Measurements from ENCODE around the gene CCDC69.

Gene CCDC69

GRCh38 chr5:151142933-151143332 is 81.0 kb downstream of the CCDC69 start:
- DNase-seq (ENCODE audit: low read depth), result no peak

GRCh38 chr5:151141535-151141934 is 82.4 kb downstream of the CCDC69 start:
- no peak for DNase-seq (ENCODE audit: low read depth)

DNA sequence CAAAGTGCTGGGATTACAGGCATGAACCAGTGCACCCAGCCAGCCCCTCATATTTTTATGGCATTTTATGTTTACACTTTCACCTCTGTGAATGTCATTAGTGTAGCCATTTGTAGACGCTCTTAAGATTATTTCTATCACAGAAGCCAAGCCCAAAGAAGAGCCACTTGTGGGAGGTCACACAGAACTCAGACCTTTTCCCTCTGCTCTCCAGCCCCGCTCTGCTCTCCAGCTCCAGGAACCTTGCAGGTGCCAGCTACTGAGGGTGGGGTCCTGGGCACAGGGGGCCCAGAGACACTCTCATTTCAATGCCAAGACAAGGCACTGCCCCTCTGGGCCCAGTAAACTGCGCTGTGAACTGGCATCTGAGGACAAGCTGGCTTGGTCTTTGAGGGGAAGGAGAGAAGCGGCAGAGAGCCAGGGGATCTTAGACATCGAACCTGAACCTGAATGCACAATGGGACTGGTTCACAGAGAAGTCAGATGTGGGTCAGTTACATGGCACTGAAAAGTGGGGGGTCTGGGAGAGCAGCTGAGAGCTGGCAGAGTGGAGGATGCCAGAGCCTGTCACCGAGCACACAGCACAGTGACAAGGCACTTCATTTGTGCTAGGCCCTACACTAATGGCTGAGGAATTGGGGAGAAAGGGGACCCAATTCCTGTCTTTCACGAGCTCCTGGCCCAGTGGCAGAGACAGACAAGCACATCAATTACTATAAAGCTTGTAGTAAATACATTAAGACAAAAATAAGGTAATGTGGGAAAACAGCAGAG is 83.0 kb downstream of the CCDC69 start:
- DNase-seq (ENCODE audit: low read depth), result no peak

DNA sequence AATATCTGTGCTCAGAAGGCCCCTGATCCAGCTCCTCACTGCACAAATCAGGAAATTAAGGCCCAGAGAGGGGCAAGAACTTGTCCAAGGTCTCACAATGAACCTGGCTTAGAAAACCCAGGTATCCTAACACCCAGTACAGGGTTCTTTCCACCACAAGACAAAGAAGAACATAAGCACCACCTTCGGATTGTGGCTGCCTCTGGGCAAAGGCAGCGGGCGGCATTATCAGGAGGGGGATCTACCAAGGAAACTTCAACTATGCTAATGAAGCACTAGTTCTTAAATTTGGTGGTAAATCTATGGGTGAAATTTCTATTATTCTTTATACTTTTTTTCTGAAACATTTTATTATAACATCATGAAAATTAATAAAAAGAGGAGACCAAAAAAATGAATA is 84.2 kb downstream of the CCDC69 start:
- DNase-seq (ENCODE audit: low read depth), result no peak

DNA sequence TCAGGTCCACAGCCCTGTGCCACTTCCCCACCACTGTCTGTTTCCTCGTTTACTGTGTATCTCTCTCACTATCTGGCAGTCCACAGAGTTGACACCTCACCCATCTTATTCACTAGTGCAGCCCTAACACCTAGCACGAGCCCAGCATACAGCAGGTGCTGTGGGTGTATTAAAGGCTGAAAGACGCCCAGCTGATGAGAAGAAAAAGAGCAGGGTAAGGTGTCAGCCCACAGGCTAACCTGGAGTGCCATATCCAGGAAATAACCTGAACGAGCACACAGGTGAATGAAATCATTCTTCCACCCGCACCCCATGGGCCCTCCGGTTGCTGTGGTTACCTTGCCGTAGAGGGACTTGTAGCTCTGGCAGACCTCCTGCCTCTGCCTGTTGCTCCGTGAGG is 84.9 kb downstream of the CCDC69 start:
- no peak for DNase-seq (ENCODE audit: low read depth)

DNA sequence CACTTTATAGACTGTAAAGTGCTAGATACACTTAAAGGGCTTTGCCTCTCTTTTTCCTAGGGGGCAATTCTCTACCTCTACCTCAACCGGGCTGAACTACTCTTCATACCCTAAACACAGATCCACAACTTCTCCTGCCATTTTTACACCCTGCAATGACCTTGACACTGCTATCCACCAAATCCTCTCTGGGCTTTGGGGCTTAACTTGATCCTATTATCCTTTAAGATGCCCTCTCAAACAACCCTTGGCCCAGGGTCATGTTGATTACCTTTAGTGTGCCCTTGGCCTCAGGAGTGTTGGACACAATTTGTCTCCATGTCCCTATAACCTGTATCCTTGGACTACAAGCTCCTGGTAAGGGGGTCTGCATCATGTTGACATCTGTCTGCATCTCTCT is 85.8 kb downstream of the CCDC69 start:
- no peak for DNase-seq (ENCODE audit: low read depth)

GRCh38 chr5:151137067-151137825 is 86.6 kb downstream of the CCDC69 start:
- no peak for DNase-seq (ENCODE audit: low read depth)

DNA sequence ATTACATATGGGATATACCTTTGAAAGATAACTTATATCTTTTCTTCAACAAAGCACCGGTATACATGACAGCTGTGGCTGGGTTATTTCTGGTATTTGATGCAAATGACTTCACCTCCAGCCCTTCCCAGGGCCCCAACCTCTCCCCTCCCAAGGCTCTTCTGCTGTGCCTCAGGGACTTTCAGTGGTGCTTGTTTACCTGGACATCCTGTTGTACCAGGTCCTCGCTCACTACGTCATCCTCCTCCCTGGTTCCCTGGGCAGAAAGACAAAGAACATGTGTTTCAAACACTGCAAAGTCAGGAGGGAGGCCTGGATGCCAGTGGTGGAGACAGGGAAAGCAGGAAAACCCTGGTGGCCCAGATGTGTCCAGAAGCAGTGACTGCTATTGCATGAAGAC is 89.7 kb downstream of the CCDC69 start:
- no peak for DNase-seq (ENCODE audit: low read depth)

GRCh38 chr5:151132963-151133362 is 90.9 kb downstream of the CCDC69 start:
- DNase-seq (ENCODE audit: low read depth), result no peak

All from stimulated activated CD8-positive, alpha-beta memory T cell treated with anti-CD3 and anti-CD28 coated beads, Interleukin-12 subunit alpha, Interleukin-12 subunit beta, amount 100 ng/mL, for 1 hour (primary cell).